A549 (cell line): ENCODE results near the gene PTPRG.

ENCODE experiments used
- BHLHE40 ChIP-seq: IDR thresholded peaks from 2 replicates; pipeline ENCODE4 v1.6.1; 2012; ENCODE audit warnings: low read depth, low read length, inconsistent platforms
- EP300 ChIP-seq, 2 experiments: fragments of >200 bp; sonication (Bioruptor Twin); formaldehyde crosslinking; IDR thresholded peaks; 2 replicates in 1 of 2; 3 replicates in 1 of 2; pipeline ENCODE4 v1.6.1; 2016 to 2017
- NPAS2 ChIP-seq: fragments of 250-450 bp; sonication (Bioruptor Pico); IDR thresholded peaks from 2 replicates; pipeline ENCODE4 v1.8.0; 2022; ENCODE audit warnings: mild to moderate bottlenecking, moderate library complexity, borderline replicate concordance
- POLR2A ChIP-seq: IDR thresholded peaks from 2 replicates; pipeline ENCODE4 v1.6.1; 2012; ENCODE audit warnings: mild to moderate bottlenecking, low read length
- TP53 ChIP-seq: fragments of 250-450 bp; sonication (Bioruptor Pico); IDR thresholded peaks from 2 replicates; pipeline ENCODE4 v1.5.0; 2021; ENCODE audit warnings: mild to moderate bottlenecking, moderate library complexity
- ZNF302 ChIP-seq: fragments of 250-450 bp; sonication (Bioruptor Pico); IDR thresholded peaks from 2 replicates; pipeline ENCODE4 v1.9.0; 2021; ENCODE audit warnings: inconsistent platforms, mild to moderate bottlenecking, moderate library complexity
- TF ChIP-seq, protein P1 (sequence below): fragments of >200 bp; sonication (Bioruptor Twin); formaldehyde crosslinking; IDR thresholded peaks from 3 replicates; pipeline ENCODE4 v1.5.1; 2016
- TF ChIP-seq, protein P2 (sequence below): IDR thresholded peaks from 2 replicates; pipeline ENCODE4 v1.6.1; 2012

DNA sequence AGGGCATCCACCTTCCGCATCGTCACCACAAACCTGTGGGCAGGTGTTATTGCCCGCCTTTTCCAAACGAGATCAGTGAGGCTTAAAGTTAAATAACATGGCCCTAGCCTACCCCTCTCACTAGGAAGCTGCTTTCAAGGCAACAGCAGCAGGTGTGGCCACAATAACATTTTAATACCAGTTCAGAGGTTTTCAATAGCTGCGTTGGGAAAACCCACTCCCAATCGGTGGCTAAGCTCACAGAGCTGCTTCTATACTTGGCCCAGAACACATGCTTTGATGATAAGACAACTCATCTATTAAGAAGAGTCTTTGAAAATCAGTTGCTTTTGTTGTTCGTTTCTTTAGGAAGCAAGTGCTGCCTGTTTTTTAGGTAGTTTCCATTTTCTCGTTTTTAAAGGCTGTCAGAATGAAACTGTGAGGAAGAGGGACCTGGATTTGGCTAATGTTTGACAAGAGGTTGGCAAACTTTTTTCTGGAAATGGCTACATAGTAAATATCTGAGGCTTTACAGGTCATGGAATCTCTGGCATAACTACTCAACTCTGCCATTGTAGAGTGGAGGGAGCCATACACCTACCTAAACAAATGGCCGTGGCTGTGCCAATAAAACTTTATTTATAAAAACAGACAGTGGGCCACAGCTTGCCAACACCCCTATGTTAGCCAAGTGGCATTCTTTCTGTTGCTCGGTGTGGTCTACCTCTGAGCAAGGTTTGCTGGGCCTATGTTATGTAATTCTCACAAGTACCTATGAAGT lies 632.4 kb downstream of the PTPRG start:
- TF ChIP-seq EP300 (IDR thresholded peaks at IDR 0.05) (no peak), POLR2A (no peak), ZNF302 (no peak), TP53 (CRISPR knock-in tag) (no peak), NPAS2 (CRISPR knock-in tag) (no peak), BHLHE40 (no peak)
- TF ChIP-seq, protein P1, sequence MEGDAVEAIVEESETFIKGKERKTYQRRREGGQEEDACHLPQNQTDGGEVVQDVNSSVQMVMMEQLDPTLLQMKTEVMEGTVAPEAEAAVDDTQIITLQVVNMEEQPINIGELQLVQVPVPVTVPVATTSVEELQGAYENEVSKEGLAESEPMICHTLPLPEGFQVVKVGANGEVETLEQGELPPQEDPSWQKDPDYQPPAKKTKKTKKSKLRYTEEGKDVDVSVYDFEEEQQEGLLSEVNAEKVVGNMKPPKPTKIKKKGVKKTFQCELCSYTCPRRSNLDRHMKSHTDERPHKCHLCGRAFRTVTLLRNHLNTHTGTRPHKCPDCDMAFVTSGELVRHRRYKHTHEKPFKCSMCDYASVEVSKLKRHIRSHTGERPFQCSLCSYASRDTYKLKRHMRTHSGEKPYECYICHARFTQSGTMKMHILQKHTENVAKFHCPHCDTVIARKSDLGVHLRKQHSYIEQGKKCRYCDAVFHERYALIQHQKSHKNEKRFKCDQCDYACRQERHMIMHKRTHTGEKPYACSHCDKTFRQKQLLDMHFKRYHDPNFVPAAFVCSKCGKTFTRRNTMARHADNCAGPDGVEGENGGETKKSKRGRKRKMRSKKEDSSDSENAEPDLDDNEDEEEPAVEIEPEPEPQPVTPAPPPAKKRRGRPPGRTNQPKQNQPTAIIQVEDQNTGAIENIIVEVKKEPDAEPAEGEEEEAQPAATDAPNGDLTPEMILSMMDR: no peak
- TF ChIP-seq, protein P2, sequence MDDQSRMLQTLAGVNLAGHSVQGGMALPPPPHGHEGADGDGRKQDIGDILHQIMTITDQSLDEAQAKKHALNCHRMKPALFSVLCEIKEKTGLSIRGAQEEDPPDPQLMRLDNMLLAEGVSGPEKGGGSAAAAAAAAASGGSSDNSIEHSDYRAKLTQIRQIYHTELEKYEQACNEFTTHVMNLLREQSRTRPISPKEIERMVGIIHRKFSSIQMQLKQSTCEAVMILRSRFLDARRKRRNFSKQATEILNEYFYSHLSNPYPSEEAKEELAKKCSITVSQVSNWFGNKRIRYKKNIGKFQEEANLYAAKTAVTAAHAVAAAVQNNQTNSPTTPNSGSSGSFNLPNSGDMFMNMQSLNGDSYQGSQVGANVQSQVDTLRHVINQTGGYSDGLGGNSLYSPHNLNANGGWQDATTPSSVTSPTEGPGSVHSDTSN: no peak
